Stimulated activated CD8-positive, alpha-beta memory T cell treated with anti-CD3 and anti-CD28 coated beads, Interleukin-15, amount 100 ng/mL, for 4 hours (primary cell): ENCODE results near the gene FTO.

ENCODE experiments used
- DNase-seq, 2 donors: peaks; one replicate each; pipeline ENCODE4 v3.0.0-alpha.2; 2020; ENCODE audit warnings: low read depth in 2 of 2

Gene FTO

DNA sequence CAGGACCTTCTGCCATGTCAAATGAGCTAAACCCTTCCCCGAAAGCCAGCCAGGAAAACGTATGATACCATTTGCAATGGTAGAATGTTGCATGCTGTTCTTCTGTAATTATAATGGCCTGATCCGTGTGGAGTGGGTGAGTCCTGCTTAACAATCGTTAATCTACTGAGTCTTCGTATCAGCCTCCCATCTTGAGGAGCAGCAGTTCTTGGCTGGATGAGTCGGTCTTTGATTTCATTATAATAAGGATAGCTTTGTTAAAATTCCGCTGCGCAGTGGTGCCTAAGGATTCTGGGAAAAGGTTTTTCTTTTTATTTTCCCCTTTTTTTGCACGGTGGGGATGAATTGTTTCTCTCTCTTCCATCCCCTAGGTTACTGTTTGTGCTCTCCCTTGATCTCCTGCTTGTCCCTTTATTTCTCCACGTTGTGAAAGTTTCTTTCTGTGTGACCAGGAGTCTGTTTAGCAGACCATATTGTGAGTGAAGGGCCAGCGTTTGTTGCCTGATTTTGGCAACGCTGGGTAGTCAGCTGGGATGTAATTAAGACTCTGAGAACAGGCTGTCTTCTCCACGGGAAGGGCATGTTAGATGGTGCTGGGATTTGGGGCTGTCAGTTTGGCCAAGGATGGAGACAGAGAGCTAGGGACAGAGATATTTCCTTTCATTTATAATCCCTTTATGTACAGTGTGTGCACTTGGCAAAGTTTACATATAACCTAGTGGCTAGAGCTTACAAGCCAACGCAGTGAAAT lies 263.0 kb downstream of the FTO start:
- DNase-seq, result no peak

DNA sequence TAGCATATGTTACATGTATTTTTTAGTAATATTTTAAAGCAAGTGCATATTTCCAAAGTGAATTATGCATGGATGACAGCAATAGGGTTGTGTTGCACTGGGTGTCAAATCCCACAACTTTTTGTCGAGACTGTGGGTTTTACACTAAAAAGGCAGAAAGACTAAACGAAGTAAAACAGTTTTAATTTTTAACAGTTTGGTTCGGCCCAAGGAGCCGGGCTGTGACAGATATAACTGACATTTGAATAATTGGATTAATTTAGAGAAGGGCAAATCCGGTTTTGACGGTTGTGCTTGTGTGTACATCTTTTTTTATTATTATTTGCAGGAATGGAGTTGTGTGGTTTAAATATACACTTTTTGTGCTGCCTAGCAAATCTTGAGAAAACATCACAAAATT lies 263.6 kb downstream of the FTO start:
- no peak for DNase-seq

DNA sequence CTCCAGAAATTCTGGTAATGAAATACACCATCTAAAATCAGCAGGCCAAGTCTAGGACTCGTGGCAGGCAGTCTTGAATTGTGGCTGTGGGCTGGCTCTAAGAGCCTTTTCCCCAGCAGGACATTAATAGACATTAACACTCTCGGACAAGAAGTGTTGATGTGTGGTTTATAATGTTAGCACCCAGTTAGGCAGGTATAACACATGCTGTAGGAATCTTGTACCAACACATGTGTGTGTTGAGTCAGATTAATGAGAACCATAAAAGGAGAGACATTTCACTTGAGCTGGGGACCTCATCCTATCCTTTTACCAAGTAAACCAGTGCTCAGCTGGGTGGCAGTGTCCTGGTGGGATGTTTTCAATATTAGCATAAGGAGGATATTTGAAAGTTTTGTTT lies 264.5 kb downstream of the FTO start:
- DNase-seq, result no peak

DNA sequence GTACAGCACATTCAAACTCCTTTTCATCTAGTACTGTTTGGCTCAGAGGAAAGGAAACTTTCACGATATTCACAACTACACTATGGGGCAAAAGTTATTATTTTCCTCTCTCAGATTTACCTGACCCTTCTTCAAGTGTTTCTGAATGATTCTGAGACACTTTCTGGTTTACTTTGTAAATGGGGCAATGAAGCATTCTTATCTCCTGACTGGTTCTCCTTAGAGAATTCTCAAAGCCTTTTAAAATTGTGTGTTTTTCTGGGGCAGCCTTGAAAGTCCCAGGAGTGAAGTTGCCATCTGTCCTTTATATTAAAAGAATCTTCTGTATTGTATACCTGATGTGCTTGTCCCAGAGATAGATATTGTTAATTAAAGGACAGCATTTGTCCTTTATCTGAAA lies 264.9 kb downstream of the FTO start:
- no peak for DNase-seq

DNA sequence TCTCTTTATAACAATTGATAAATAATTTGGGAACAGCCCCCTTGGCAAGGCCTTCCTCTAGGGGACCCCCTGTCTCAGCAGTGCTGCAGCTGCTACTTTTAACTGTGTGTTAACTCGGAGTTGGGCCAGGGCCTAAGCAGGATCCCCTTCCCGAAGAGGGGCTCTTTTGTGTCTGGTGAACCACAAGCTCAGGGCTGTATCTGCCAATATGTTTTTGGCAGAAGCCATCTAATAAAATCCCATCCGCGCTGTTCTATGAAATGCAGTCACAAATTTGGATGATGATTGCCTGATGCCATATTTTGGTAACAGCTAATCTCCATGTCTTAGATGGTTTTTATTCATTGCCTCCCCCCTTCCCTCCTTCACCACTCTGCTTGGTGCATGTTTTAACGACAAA lies 267.7 kb downstream of the FTO start:
- no peak for DNase-seq

DNA sequence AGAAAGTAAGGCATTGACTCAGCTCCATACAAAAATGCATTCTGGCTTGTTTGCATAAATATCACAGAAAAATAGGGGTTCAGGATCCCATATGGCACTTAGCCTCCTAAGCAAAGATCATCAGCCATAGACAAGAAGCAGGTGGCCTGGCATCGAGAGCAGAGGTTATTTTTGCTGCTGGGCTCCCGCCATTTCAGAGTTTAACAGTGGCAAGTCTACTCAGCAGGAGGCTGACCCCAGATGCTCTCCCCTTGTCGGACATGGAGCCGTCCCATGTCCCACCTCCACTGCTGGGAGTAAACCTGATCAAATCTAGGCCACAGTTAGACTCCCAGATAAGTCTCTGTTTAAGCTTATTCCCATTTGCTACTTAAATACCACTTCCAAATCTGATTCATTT lies 269.1 kb downstream of the FTO start:
- DNase-seq, result no peak

DNA sequence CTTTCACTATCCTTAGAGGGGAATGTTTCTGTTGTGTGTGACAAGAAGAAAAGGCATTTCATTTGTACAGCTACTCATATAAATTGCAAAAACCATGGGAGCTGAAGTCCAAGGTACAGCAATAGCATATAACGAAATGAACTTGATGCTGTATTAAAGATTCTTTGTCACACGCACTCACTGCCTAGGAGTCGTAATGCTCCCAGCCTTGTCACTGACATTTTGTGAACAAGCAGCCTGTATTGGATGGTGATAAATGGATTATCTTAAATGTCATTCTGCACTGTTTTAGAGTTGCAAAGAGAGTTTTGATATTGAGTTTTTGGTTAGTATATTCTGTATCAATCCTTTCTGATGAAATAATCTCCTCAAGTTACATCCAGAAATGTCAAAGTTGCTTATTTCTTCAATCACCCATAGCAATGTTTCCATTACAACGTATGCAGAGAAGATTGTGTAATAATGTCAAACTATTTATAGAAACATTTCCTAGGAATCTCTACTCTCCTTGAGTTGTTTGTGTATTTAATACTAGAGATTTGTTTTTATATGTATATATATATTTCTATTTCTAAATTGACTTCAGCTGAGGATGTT lies 270.6 kb downstream of the FTO start:
- DNase-seq, result no peak

DNA sequence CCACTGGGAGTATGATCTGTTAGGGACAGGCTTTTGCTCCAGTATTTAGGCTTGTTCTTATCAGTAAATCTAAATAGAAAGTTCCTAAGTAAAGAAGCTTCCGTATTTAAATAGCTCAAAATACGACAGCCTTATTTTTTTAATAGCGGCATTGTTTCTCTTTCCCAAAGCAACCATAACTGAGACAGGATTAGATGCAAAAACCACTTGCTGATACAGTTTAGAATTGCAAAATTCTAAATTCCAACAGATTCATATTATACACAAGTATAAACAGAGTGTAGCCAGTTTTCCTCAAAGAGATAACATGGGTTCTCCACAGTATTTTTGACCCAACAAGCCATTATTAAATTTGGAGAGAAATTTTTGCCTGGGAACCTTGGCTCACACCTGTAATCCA lies 276.7 kb downstream of the FTO start:
- DNase-seq, result no peak

DNA sequence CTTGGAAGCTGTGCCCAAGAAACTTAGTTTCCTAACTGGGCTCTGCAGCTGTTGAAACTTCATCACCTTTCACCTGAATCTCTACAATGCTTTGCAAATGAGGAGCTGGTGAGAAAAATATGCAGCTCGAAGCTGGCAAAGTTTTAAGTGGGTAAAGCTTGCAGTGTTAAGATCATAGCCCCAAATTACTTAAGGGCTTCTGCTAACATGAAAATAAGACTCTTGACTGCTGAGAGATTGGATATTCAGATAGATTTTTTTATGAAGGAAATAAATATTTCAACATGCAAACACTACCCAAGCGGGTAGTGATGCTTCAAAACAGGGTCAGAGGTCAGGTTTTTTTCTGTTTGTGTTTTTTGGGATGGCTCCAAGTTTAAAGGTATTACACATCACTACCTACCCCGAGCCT lies 278.7 kb downstream of the FTO start:
- DNase-seq, result no peak

DNA sequence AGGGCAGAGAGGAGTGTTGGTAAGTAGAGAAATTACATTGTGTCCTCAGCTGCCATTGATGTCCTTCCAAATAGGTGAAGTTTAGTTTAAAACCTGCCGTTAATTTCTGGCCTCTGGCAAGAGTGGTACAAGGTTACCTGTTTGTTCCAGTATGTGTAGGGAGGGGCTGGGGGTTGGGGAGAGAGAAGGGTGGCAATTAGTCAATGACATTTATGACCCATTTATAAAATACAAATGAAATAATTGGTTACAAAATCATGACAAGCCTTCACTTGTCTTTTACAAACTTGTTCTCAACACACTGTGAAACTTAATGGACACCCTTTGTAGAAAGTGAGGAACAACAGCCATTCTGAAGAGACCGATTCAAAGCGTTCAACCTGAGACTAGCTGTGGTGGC lies 281.0 kb downstream of the FTO start:
- no peak for DNase-seq

DNA sequence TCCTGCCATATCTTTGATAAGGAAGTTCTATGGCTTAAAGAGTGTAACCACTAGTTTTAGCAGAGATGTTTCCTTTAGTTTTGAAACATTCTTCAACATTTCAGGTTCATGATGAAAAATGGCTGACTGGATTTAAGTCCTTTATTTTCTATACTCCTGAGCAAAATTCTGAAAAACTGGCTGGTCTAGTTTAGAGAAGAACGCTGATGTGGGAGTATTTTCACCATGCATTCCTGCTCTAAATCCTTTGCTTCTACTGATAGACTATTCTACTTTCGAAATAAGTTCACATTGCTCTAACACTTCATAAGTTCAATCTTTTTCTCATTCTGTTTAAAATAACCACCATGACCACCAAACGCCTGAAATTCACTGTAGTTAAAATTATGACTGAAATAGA lies 281.9 kb downstream of the FTO start:
- DNase-seq, result no peak

DNA sequence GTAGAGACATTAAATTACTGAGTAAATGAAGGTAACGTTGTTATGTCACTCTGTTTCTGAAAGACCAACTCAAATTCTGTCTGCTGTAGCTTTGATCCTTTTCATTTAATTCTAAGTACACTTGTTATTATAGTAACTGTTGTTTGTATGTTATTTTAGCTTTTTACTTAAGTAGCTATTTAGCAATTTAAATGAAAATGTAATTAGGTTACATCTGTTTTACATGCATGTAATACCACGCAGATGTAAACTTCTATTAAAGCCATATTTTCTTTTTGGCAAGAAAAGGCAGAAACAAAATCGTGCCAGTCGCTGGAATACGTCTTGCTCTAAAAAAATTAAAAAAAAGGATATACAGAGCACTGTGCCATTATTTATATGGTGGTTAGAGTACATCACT lies 282.8 kb downstream of the FTO start:
- no peak for DNase-seq

DNA sequence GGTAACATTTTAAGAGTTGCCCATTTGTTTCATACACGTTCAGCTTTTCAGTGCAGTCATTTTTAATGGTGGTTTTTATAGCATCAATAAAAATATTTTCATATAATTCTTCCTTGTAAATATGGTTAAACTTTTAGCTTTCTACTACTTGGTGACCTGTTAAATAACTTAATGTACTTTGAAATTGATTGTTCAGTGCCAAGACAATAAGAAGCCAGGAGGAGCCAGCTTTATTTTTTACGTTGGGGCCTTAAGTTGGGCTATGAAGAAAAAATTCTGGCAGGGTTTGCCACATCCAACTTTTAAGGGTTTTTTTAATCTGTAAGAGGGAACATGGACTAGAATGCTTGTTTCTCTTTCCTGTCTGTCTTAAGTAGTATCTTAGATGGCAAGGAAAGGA lies 284.2 kb downstream of the FTO start:
- DNase-seq, result no peak

DNA sequence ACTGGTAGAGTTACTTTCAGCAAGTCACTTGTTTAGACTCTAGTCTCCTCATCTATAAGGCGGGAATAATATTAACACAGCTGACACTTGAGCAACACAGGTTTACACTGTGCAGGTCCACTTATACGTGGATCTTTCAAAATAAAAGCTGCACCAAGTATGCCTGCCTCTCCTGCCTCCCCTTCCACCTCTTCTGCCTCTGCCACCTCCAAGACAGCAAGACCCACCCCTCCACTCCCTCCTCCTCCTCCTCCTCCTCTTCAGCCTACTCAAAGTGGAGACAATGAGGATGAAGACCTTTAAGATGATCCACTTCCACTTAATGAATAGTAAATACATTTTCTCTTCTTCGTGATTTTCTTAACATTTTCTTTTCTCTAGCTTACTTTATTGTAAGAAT lies 285.6 kb downstream of the FTO start:
- DNase-seq, result no peak

DNA sequence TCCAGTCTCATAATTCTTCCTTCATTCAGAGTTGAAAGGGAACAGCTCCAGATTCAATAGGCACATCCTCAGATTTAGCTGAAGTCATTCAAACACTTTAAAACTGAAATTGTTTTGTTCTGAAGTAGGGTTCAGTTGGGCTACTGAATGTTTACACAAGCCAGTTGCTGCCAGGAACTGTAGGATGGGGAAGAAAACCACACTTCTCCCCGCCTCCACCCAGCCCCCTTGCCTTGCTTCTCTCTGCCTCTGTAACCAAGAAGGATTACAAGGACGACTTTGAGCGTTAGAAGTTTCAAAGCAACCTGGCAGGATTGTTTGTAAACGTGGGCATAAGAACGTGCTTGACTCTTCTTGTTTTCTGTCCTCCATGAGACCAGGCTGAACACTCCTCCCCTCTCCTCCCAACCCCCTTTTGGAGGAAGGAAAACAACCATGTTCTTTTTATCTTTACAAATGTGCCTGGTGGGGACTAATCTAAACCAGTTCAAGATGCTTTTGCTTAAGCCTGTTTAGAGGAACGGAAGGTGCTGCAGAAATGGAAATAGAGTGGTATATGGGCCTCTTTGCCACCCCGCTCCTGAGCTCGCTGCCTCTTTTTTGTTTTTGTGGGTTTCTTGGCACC lies 287.9 kb downstream of the FTO start:
- no peak for DNase-seq

DNA sequence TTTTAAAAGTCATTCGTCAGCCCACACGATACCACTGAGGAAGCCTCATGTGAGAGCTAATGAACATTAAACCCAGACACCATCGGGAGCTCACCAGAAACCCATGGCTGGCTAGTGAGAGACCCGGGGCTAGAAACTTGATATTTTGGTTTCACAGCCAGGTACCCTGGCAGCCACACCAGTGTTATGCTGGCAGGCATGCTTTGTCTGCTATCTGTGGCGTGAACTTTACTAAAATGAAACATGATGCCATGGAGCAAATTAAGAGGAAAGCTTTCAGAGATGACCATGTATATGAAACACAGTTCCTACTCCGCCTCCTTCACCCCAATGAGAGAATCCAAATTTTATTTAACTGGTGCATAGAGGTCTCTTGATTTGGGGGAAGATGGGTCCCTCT lies 291.4 kb downstream of the FTO start:
- DNase-seq, result no peak

DNA sequence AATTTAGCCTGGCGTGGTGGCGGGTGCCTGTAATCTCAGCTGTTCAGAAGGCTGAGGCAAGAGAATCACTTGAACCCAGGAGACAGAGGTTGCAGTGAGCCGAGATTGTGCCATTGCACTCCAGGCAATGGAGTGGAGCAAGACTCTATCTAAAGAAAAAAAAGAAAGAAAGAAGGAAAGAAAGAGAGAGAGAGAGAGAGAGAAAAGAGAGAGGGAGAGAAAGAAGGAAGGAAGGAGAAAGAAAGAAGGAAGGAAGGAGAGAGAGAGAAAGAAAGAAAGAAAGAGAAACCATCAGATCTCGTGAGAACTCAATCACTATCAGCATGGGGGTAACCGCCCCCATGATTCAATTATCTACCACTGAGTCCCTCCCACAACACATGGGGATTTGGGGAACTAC lies 293.0 kb downstream of the FTO start:
- no peak for DNase-seq

DNA sequence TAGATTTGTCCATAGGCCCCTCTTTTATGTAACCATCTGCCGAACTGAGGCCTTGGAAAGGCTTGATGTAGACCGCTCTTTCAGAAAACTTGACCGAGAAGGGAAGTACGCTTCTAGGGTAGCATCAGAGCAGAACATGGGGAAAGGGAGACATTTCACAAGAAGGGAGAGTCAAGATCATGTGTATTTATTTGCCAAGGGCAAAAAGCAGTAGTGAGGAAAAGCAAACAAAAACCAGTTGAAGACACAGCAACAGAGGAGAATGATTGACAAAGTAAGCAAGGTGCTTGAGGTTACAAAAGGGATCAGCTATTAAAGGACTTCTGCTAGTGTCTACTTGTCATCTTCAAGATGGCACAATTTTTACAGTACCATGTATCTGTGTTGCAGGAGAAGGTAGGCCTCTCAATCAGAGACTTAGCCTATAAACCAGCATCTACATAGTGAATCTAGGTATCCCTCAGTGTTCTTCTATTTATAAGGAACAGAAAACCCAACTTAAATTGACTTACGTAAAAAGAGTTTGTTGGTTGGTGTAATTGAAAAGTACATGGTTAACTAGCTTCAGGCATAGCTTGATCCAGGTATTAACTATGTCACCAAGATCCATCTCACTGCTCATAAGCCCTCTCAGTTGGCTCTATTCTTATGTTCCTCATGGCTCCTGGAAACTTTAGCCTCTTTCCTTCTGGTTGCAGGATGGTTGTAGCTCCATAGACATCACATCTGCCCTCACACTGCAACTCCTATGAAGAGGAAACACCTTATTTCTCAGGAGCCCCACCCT lies 294.3 kb downstream of the FTO start:
- DNase-seq, result no peak

DNA sequence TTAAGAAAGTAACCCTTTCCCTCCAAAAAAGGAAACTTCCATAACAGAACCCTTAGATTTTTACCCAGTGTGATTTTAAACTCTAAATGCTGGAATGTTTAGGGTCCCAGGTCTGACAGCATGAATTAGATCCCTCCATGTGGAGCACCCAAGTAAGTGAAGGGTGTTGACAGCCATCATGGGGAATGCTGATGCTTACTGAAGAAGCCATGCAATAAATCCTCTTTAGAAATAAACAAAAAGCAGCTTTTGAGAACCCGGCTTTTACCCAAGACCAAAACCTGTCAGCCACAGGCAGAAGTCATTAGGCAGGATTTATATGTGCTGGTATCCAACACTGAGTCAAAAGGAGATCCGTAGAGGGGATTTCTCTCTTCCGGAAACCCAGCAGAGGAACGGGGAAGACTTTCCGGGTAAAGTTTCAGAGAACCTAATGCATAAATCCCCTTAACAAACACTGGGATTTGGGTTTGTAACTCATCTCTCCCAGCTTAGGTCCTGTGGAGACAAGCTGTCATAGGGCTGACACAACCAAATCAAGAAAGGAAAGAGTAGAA lies 295.1 kb downstream of the FTO start:
- DNase-seq, result no peak

DNA sequence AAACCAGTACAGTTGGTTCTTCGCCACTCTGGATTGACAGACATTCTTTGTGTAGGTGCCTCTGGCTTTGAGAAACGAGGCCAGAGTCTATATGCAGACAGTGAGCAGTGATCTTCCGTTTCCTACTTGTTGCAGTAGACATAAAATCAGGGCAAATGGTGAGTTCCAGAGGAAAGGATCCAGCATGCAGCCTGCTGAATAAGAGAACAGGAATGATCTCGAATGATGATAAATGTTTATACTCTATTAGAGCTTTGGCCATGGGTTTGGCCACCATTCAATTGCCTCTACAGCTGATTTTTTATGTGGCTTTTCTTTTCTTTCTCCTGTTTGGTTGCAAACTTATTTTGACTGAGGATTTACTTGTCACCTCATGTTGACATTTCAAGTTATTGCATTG lies 295.9 kb downstream of the FTO start:
- DNase-seq, result no peak

DNA sequence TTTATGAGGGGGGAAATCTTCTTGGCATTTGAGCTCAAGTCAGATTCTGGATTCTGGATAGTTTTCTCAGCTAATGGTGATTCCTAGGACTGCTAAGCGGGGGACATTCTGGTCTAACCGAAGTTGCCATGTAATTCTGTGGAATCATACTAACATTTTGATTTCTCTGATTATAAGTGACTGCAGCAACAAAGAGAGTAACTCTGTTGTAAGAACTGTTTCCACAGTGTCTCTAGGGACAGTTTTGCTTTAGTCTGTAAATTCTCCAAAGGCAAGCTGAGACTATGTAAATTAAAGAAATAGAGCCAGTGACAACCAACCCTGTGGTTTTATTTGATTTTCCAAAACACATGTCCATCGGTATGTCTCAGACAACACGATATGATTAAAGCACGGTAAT lies 296.4 kb downstream of the FTO start:
- DNase-seq, result no peak

DNA sequence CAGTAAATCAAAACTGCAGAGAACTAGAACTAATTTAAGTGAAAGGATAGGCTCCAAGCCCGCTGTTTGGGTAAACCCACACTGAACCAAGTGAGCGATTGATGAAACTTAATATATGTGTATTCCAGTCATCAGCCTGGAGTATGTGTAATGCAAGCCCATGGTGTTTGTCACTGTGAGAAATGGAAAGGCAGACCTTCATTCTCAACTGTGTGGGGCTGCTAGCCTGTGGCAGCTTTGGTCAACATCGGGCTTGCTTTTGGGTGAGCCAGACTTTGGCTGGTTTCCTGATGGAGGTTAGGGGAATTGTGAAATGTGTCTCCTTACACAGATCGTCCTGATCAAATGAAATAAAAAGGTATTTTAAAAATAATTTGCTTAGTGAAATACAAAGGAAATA lies 302.7 kb downstream of the FTO start:
- no peak for DNase-seq
